NK-92 (cell line): Measurements from ENCODE around the gene TMEM178B.
"Not testable (repeated sequence)": the region's sequence is repeated elsewhere in the genome, so short reads cannot be mapped to it uniquely, and the experiment has no call there.

Source experiments
- DNase-seq: peaks from one replicate; lab custom pipeline; 2025; ENCODE audit not compliant: unreplicated experiment; lab: John Stamatoyannopoulos, UW

Gene TMEM178B

DNA sequence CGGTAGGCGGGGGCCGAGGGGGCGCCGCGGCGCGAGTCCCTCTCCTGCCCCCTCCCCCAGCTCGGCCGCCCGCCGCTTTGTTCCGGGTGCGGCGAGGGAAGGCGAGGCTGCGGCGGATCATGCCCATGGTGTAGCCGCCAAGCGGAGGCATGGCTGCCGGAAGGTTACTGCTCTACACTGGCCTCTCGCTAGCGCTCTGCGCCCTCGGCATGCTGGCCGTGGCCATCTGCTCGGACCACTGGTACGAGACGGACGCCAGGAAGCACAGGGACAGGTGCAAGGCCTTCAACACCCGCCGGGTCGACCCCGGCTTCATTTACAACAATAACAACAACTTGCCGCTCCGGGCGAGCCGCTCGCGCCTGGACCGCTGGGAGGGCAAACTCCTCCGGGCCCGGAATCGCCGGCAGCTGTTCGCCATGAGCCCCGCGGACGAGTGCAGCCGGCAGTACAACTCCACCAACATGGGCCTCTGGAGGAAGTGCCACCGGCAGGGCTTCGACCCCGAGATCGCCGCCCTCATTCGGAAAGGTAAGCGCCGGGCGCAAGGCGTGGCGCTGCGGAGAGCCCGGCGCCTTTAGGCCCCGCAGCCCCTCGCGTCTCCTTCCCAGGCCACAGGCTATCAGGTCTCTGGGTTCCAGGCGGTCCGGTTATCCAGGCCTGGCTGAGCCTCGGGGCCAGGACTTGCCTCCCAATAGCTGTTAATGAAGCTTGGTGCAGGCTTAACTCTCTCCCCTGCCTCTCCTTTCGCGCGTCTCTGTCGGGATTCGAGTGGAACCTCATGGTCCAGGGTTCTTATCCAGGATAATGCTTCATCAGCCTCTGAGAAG is 513 bp downstream of the TMEM178B start:
- DNase-seq = no peak

DNA sequence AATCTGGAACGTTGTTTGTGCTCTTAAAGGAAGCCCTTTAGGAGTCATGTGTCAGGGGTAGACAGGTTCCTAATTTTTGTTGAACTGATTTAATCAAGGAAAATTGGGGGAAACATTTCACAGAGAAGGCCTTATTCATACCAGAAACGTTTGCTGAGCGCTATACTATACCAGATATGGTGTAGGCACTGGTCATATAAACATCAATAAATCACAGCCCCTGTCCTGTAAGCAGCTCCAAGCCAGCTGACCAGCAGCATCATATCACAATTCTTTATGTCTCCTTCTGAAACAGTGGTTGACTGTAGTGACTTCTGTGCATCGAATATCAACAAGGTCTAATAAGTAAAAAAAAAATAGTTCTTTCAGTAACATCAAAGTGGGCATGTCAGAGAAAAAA is 1.1 kb downstream of the TMEM178B start:
- no peak for DNase-seq

DNA sequence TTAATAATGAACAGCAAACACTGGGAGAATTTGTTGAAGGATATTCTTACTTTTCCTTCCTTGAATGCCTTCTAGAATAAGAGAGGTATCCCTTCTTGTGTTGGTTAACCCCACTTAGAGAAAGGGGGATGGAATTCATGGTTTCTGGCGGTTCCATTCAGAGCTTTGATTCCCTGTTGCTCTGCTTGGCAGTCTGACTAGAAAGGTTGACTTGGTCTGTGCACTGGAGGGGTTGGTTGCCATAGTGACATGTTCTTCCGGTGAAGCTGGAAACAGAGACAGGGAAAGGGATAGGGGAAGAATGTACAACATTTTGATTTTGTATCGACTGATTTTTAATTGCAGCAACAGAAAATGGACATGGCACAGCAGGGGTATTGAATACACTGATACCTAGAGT is 2.5 kb downstream of the TMEM178B start:
- no peak for DNase-seq

- no peak for DNase-seq
Observed at GRCh38 chr7:141079219-141079618, 5.4 kb downstream of the TMEM178B start.

GRCh38 chr7:141089490-141089889 is 15.6 kb downstream of the TMEM178B start:
- not testable (repeated sequence) for DNase-seq

DNA sequence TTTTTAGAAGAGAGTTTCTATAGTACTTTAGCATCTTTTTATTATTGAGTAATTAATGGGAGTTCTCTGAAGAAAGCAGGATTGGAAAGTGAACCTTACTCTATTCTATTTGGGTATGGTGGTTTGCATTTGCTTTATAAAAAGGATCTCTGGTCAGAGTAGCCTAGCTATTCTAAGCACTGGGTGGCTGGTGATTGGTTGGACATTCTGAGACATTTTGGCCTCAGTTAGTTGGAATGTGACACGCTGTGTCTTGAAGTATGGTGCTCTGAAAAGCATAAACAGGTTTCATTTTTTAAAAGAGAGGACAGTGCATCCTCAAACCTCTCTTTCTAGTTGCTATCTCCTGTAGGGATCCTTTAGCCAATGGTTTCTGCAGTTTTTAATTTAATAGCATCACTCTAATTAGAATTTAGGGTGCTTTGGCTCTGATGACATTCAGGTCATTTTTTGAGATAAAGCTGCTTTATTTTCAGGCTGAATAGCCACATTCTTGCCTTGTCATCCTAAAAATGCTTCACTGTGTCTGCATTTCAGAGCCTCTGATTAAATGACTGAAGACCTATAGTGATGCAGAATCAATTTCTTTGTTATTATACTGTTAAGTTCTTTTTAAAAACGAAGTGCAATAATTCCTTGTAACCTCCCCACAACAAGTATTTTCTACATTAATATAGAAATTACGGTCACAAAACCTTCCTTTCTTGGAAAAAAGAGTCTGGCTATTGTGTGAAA is 20.6 kb downstream of the TMEM178B start:
- no peak for DNase-seq

GRCh38 chr7:141097430-141097829 is 23.6 kb downstream of the TMEM178B start:
- no peak for DNase-seq

DNA sequence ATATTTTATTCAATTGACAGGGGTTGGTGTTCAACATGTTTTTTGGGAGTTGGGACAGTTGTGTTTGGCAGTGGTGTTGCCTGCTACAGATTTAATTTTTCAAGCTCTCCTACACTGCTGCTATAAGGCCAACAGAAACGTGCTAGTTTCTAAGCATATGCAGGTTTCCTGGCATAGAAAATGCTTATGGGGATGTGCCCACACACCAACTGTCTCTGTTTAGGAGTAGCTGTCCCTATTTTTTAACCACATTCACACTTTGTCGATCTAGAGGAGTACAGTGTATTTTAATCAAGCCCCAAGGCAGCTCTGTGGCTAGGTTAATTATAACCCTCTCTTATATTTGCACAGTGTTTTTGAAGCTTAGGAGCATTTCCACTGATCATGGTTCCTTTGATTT is 28.6 kb downstream of the TMEM178B start:
- DNase-seq = no peak

GRCh38 chr7:141103847-141104429 is 30.1 kb downstream of the TMEM178B start:
- DNase-seq = no peak

DNA sequence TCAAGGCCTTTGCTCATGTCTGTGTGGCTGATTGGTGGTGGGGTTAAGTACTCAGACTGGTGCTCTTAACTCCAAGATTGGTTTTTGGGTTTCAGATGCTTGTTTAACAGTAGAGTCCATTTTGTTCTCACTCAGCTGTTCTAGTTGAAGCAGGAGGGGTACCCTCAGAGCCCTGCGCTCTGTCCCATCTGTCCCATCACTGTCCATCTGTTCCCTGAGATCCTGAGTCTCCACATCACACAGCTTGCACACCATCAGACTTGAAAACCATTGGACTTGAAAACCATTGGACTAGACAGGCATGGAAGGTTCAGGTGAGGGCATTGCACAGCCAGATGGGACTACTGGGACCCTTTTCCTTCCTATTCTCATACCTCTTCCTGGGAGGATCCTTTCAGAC is 39.3 kb downstream of the TMEM178B start:
- DNase-seq = no peak

- no peak for DNase-seq
Observed at GRCh38 chr7:141114029-141114664, 40.3 kb downstream of the TMEM178B start.

DNA sequence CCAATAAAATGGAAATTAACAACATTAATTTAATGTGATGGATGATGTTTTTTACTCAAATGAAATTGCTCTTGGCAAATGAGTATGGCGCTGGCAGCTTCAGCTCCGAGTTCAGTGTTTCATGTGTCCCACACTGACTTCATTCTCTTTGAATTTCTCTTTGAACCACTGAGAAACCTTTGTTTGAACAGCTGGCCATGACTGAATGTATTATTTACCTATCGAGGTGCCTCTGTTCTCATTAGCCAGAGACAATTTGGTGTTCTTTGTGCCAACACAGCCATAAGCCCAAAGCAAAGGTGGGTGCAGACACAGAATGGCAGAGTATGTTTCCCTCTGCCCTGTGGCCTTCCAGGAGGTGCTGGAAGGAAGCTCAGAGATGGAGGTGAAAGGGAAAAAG is 42.1 kb downstream of the TMEM178B start:
- no peak for DNase-seq

DNA sequence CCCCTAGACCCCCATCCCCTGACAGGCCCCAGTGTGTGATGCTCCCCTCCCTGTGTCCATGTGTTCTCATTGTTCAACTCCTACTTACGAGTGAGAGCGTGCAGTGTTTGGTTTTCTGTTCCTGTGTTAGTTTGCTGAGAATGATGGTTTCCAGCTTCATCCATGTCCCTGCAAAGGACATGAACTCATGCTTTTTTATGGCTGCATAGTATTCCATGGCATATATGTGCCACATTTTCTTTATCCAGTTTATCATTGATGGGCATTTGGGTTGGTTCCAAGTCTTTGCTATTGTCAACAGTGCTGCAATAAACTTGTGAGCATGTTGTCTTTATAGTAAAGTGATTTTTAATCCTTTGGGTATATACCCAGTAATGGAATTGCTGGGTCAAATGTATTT is 42.8 kb downstream of the TMEM178B start:
- not testable (repeated sequence) for DNase-seq

DNA sequence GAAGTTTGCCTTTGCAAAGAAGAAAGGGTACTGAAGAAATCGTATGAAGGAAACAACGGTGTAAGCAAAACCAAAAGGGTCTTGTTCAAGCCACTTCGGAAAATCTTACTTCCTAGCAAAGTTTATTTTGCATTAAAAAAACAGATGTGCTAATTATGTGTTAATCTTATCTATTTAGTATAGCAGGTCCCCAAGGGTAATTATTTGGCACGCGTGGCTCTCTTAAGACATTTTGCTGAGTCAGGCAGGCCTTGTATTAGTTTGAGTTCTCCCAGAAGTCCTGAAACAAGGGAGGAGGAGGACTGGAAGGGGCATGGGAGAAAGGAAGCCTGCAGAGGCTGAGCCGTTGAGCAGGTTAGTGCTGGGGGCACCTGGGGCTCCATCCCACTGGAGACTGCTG is 44.9 kb downstream of the TMEM178B start:
- no peak for DNase-seq

DNA sequence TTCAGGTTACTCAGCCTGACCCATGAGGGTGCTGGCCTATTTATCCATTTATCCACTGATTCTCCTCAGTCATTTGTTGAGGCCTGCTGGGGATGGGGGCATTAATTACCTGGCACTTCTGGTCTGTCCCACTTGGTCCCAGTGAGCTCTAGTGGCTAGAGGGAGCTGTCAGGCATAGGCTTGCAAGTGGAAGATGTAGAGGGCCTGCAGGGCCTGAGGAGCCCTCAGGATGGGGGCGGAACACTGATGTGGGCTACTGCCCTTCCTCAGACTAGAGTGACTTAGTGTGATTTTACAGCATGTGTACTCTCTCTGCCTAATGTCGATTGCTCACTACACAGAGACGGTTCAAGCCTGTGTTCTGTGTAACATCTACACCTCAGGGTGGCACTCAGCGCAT is 45.3 kb downstream of the TMEM178B start:
- DNase-seq = no peak

DNA sequence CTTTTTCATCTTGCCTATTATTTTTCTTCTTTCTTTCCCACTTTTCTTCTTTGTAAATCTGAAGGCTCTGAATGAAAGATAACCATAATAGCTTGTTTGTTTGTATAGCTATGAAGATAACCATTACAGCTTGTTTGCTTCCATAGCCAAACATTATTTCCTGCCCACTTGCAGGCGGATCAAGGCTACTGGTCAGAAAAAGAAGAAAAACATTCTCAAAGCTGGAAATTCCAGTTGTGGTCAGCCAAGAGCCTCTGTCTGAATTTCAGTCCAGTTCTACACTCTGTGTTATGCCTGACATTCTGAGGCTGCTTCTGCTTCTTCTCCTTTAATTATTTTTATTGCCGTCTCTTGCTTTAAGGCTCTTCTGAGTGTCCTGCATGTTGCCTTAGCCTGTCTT is 48.9 kb downstream of the TMEM178B start:
- no peak for DNase-seq

DNA sequence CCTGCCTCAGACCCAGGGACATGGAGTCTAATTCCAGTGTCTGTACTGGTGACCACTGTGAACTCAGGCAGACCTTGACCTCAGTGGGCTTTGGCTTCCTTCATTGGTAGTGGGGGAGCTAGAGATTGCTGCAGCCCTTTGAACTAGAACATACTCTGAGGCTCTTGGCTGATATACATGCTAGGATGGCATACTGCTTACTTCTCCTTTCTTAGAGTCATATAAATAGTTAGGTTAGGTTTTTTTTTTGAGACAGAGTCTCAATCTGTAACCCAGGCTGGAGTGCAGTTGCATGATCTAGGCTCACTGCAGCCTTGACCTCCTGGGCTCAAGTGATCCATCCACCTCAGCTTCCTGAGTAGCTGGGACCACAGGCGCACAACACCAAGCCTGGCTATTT is 49.7 kb downstream of the TMEM178B start:
- DNase-seq = no peak

GRCh38 chr7:141126107-141126506 is 52.2 kb downstream of the TMEM178B start:
- DNase-seq = no peak

GRCh38 chr7:141128506-141128905 is 54.6 kb downstream of the TMEM178B start:
- DNase-seq = no peak

DNA sequence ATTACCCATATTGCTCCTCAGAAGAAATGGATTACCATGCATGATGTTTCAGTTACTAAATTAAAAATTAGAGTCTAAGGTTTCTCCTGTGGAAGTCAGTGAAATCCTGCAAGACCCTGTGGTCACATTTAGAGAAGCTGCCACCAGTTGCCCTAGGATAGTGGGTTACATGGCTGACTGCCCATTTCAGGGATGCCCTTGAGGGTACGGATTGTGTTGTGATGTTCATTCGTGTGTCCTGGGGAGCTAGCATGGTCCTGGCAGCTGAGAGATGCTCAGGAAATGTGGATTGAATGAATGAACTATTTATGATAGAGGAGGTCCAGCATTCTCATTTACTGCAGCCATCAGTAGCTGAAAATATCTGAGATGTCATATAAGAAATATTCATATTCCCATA is 55.1 kb downstream of the TMEM178B start:
- no peak for DNase-seq

DNA sequence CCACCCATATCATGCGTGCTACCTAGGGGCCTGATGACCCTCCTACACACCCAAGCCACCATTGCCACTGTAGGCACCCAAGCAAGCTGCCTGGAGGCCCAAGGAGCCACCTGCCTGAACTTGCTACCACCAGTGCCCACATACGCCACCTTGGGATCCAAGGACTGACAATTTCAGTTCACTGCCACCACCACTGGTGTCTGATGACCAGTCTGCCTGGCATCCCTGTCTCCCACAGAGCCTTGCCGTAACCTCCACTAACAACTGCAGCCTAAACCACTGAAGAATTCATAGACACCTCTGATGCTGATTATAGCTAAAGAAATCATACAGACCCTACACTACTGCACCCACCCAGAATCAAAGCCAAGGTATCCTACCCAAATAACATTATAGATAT is 58.8 kb downstream of the TMEM178B start:
- no peak for DNase-seq

- DNase-seq = no peak
Observed at GRCh38 chr7:141133646-141134045, 59.8 kb downstream of the TMEM178B start.
